Measurements from ENCODE around the gene PHB1.
"Not testable (repeated sequence)": the region's sequence is repeated elsewhere in the genome, so short reads cannot be mapped to it uniquely, and the experiment has no call there.

The PHB1 gene

GRCh38 chr17:49439673-49440571, 25.2 kb upstream of the PHB1 start:
- no peak for DNase-seq (ENCODE audit: low read depth in 2 of 2)

GRCh38 chr17:49439305-49439672, 24.6 kb upstream of the PHB1 start:
- DNase-seq (ENCODE audit: low read depth in 2 of 2), result no peak

DNA sequence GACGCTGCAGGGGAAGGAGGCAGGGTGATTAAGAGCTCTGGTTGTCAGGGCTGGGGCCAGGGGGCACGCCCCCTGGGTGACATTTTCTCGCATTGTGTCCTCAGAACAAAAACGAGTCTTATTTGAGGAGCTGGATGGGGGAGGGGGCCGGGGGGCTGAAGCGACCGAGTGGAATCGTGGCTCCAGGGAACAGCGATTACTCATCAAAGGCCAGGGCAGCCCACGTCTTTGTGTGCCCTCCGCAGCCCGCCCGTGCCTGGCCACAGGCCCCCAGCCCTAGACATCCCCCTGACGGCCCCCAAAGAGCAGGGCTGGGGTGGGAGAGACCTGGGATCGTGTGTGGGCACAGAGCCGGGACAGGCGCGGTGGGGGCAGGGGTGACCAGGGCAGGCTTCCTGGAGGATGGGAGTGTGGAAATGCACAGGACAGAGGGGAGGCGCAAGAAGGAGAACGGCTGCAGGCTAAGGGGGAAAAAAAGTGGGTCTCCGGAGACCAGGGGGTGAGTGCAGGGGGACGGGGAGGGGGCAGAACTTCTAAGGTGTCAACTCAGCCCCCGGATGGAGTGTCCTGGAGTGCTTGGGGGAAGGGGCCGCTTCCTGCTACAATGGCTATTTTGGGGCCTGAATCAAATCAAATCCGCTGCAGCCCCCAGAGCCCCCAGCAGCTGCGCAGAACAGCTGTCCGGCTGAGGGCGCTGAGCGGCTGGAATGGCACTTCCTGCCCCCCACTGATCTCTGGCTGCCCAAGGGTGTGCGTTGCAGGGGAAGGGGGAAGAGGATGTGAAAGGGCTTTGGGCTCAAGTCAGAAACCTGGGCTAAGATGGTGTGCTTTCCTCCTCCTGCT, 24.0 kb upstream of the PHB1 start:
- DNase-seq (ENCODE audit: low read depth in 2 of 2), result no peak

GRCh38 chr17:49437696-49438435, 23.2 kb upstream of the PHB1 start:
- DNase-seq (ENCODE audit: low read depth in 2 of 2), result no peak

- no peak for DNase-seq (ENCODE audit: low read depth in 2 of 2)
Observed at GRCh38 chr17:49436174-49436573, 21.5 kb upstream of the PHB1 start.

- no peak for DNase-seq (ENCODE audit: low read depth in 2 of 2)
Observed at GRCh38 chr17:49435671-49436029, 21.0 kb upstream of the PHB1 start.

- DNase-seq (ENCODE audit: low read depth in 2 of 2), result peak; percentile 11 to 30
Observed at GRCh38 chr17:49434821-49435670, 20.4 kb upstream of the PHB1 start.

GRCh38 chr17:49433000-49433694, 18.5 kb upstream of the PHB1 start:
- no peak for DNase-seq (ENCODE audit: low read depth in 2 of 2)

- DNase-seq (ENCODE audit: low read depth in 2 of 2), result no peak
Observed at GRCh38 chr17:49431743-49432142, 17.1 kb upstream of the PHB1 start.

DNA sequence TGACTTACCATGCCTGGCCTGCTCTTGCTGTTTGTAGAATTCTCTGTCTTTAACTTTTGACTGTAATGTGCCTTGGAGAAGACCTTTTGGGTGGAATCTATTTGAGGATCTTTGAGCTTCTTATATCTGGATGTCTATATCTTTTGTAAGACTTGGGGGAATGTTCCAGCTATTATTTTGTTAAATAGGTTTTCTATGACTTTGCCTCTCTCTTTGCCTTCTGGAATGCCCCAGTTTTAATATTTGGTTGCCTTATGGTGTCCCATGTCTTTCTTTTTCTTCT, 10.3 kb upstream of the PHB1 start:
- no peak for DNase-seq (ENCODE audit: low read depth in 2 of 2)

DNA sequence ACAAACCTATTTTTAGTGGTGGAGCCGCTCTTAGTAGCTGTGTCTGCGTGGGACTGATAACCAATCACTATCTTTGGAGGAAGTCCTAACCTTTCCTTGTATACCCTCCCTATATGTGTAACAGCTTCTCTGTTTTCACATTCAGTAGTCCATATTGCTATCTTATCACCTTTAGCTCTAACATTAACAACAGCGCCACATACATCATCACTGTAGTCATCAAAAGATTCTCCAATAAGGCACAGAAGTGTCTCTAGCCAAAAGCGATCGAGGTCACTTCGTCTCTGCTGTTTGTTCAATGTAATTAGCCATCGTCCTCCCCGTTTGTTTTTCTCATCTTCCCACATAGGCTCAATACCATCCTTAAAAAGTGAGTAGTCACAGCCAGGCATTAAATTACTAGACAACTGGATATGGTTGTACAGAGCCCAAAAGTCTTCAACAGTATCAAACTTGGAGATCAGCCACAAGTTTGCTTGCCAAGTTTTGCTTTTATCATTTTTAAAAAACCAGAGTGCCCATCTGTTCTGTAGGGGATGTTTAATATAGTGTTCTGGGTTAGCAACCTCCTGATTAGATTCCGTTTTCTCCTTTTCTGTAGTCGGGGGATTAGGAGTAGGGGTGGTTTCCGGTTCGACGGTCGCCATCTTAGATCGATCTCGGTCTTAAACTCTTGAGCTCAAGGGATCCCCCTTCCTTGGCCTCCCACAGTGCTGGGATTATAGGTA, 9.8 kb upstream of the PHB1 start:
- DNase-seq (ENCODE audit: low read depth in 2 of 2), result not testable (repeated sequence)

DNA sequence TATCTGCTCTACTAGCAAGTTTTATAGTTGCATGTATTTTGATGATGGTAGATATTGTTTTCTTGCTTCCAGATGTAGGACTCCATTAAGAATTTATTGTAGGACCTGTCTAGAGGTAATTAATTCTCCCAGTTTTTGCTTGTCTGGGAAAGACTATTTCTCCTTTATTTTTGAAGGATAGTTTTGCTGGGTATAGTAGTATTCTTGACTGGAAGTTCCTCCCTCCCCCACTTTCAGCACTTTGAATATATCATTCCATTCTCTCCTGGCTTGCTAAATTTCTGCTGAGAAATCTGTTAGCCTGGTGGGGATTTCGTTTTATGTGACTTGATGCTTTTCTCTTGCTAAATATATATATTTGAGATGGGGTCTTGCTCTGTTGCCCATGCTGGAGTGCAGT, 8.0 kb upstream of the PHB1 start:
- no peak for DNase-seq (ENCODE audit: low read depth in 2 of 2)

- DNase-seq (ENCODE audit: low read depth in 2 of 2), result not testable (repeated sequence)
Observed at GRCh38 chr17:49419761-49420160, 5.1 kb upstream of the PHB1 start.

- DNase-seq (ENCODE audit: low read depth in 2 of 2), result not testable (repeated sequence)
Observed at GRCh38 chr17:49418754-49419740, 4.4 kb upstream of the PHB1 start.

DNA sequence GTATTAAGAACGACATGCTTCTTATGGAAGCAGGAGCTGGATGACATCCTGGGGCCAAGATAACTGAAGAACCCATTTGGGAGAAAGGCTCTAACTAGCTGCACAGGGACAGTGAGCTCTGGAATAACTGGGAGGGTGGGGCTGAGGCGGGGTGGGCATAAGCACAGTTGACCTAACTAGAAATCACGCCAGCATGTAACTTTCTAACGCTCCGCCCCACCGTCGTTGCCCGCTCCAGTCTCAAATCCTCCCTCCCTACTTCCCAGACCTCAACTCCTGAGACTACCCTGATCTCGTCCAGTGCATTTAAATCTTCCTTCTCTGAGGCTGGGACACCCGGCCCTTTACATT, 436 bp downstream of the PHB1 start:
- no peak for DNase-seq (ENCODE audit: low read depth in 2 of 2)

DNA sequence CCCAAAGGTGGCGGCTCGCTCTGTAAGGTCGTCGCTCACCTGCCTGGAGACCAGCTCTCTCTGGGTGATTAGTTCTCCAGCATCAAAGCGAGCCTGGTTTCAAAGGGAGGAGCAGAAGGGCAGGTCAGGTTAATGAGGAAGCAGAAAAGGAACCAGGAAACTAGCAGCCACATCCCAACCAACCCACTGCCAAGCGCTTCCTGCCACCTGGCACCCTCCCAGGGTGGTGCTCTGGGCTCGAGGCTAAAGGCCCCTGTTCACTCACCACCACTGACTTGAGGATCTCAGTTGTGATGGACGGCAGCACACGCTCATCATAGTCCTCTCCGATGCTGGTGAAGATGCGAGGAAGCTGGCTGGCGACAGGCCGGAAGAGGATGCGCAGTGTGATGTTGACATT, 5.6 kb downstream of the PHB1 start:
- no peak for DNase-seq (ENCODE audit: low read depth in 2 of 2)

DNA sequence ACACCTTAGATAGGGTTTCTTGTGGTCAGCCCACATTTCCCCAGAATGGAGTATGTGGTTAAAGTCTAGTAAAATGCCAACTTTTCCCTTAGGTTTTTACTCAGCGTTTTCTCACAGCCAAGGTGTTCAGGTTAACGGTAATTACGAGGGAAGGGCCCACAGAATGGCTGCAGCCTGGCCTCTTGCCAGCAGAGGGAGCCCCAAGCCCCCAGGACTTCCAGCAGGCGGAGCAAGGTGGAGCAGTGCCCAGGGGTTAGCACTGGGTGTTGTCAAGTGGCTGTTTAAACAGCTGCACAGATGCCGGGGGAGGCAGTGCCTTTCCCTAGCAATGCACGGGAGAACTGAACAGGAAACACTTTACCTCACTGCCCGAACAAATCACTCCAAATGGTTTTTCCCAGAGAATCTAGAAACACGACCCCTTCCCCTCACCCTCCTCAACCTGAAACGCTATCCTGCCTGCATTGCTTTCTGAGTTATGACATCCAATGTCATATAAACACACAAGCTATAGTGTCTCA, 6.6 kb downstream of the PHB1 start:
- peak; percentile 75 to 82 for DNase-seq (ENCODE audit: low read depth in 2 of 2)

- DNase-seq (ENCODE audit: low read depth in 2 of 2), result no peak
Observed at GRCh38 chr17:49407086-49407485, 7.6 kb downstream of the PHB1 start.
